Hematopoietic multipotent progenitor cell treated with erythropoietin and hydrocortisone succinate and interleukin-3 and kit ligand, for 17 days (in vitro differentiated cells): ENCODE data around the gene KCNJ12.
"Not testable (repeated sequence)": the region's sequence is repeated elsewhere in the genome, so short reads cannot be mapped to it uniquely, and the experiment has no call there.

Source experiments
- DNase-seq: peaks from one replicate; pipeline ENCODE4 v3.0.0-alpha.2; 2015; ENCODE audit warnings: low spot score

Gene KCNJ12

GRCh38 chr17:21422311-21423189 lies 46.4 kb downstream of the KCNJ12 start:
- DNase-seq, result not testable (repeated sequence)

GRCh38 chr17:21423190-21423493 lies 47.0 kb downstream of the KCNJ12 start:
- not testable (repeated sequence) for DNase-seq

- DNase-seq, result not testable (repeated sequence)
These were observed 48.5 kb downstream of the KCNJ12 start for GRCh38 chr17:21424697-21425096.

- no peak for DNase-seq
These were observed 49.2 kb downstream of the KCNJ12 start for GRCh38 chr17:21425321-21425720.

GRCh38 chr17:21425736-21426135 lies 49.6 kb downstream of the KCNJ12 start:
- DNase-seq, result no peak

- DNase-seq, result not testable (repeated sequence)
These were observed 50.1 kb downstream of the KCNJ12 start for GRCh38 chr17:21426246-21426645.

- not testable (repeated sequence) for DNase-seq
These were observed 50.7 kb downstream of the KCNJ12 start for GRCh38 chr17:21426876-21427275.

GRCh38 chr17:21427727-21428126 lies 51.6 kb downstream of the KCNJ12 start:
- not testable (repeated sequence) for DNase-seq

- DNase-seq, result not testable (repeated sequence)
These were observed 52.7 kb downstream of the KCNJ12 start for GRCh38 chr17:21428752-21429424.

- not testable (repeated sequence) for DNase-seq
These were observed 53.9 kb downstream of the KCNJ12 start for GRCh38 chr17:21429921-21430628.

- not testable (repeated sequence) for DNase-seq
These were observed 57.8 kb downstream of the KCNJ12 start for GRCh38 chr17:21433971-21434370.

- DNase-seq, result not testable (repeated sequence)
These were observed 58.8 kb downstream of the KCNJ12 start for GRCh38 chr17:21434976-21435375.

GRCh38 chr17:21436481-21436880 lies 60.3 kb downstream of the KCNJ12 start:
- not testable (repeated sequence) for DNase-seq

- not testable (repeated sequence) for DNase-seq
These were observed 61.0 kb downstream of the KCNJ12 start for GRCh38 chr17:21436883-21437836.

GRCh38 chr17:21438316-21439014 lies 62.3 kb downstream of the KCNJ12 start:
- not testable (repeated sequence) for DNase-seq

- not testable (repeated sequence) for DNase-seq
These were observed 62.8 kb downstream of the KCNJ12 start for GRCh38 chr17:21439015-21439336.

- DNase-seq, result no peak
These were observed 69.0 kb downstream of the KCNJ12 start for GRCh38 chr17:21445091-21445650.

GRCh38 chr17:21447552-21447951 lies 71.4 kb downstream of the KCNJ12 start:
- not testable (repeated sequence) for DNase-seq

- not testable (repeated sequence) for DNase-seq
These were observed 73.7 kb downstream of the KCNJ12 start for GRCh38 chr17:21449891-21450290.

- DNase-seq, result no peak
These were observed 75.8 kb downstream of the KCNJ12 start for GRCh38 chr17:21451975-21452374.
